ENCODE measurements around the gene MAMDC4.

The MAMDC4 gene

DNA sequence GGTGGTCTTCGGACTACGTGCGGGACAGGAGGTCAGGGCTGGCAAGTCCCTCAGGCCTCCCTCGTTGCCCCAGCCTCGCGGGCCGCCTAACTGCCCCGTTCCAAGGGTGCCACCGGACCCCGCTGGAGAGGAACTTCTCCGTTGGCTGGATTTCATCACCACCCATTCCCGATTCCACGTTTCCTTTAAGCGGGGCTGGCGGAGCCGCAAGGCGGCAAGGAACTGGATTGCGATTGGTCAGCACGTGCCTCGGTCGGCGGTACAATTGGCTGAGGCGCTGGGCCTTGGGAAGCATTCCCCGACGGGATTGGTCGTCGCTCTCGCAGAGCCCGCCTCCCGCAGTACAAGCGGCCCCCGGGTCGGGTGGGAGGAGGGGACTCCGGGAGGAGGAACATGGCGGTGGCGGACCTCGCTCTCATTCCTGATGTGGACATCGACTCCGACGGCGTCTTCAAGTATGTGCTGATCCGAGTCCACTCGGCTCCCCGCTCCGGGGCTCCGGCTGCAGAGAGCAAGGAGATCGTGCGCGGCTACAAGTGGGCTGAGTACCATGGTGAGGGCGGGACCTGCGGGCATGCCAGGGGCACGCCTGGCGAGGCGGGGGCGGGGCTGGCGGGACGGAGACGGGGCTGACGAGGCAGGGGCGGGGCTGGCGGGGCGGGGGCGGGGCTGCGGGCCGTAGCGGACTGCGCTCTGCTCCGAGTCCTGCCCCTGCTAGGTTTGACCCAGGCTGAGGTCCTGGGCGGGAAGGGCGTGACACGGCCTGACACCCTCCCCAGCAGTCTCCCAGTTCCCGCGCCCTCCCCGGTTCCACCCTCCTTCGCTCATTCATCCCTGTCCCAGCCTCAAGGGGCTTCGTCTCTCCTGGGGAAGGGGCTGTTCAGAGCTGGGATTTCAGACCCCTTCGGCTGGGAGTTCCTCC, 2.8 kb upstream of the MAMDC4 start, which contains the start of gene PHPT1:
TSS of gene PHPT1 (plus strand) at position 372 of the 922 bp plus-strand sequence. CDS start at position 394, 22 bp downstream.
- H3K4me1 ChIP-seq (ENCODE audit: control insufficient read depth in 2 of 2, insufficient read depth in 1 of 2, low read depth in 1 of 2, low read length in 2 of 2) = peaks cover 9 to 19% of the 10 kb centered on the region in 2 donors
- H3K9me3 ChIP-seq (replicated peaks in 1 of 2; ENCODE audit: control insufficient read depth in 2 of 2, insufficient read depth in 1 of 2, low read depth in 1 of 2, low read length in 2 of 2) = peaks cover 0 to 6% of the 10 kb centered on the region in 2 donors
- peak within 1 kb of the TSS; percentile 100 for H2AK5ac ChIP-seq (ENCODE audit: low read depth, low read length)
- H2BK5ac ChIP-seq (ENCODE audit: low read length) = peak within 1 kb of the TSS; percentile 99
- peak within 1 kb of the TSS; percentile 99 for H3K23ac ChIP-seq (ENCODE audit: low read depth, low read length, poor library complexity)
- peak within 1 kb of the TSS; percentile 95 for H3K9ac ChIP-seq (ENCODE audit: low read depth, low read length, poor library complexity)
- peak within 1 kb of the TSS; percentile 37 for H3K4ac ChIP-seq (ENCODE audit: low read length)
- peak; percentile 98 for DNase-seq (ENCODE audit: low spot score)
- peak within 1 kb of the TSS; percentile 96 for H2BK15ac ChIP-seq (ENCODE audit: low read length)
- H4K91ac ChIP-seq (ENCODE audit: low read depth, low read length, poor library complexity) = no peak within 1 kb of the TSS
- H2BK12ac ChIP-seq (ENCODE audit: low read length) = peak within 1 kb of the TSS; percentile 90
- peak within 1 kb of the TSS; percentile 96 for H3K4me3 ChIP-seq (ENCODE audit: low read length in 2 of 2)
- H4K8ac ChIP-seq (ENCODE audit: low read depth, low read length) = peak within 1 kb of the TSS; percentile 43
- peak within 1 kb of the TSS; percentile 98 for H3K14ac ChIP-seq (ENCODE audit: low read length)
- H3K79me1 ChIP-seq (ENCODE audit: low read depth, low read length) = peaks cover 24% of the 10 kb centered on the region
- H3K4me2 ChIP-seq (ENCODE audit: insufficient read depth, low read length, poor library complexity, severe bottlenecking) = peak within 1 kb of the TSS; percentile 98
- H3K18ac ChIP-seq (ENCODE audit: low read length) = peak within 1 kb of the TSS; percentile 100
- H2BK120ac ChIP-seq (ENCODE audit: low read depth, low read length) = peak within 1 kb of the TSS; percentile 96
- H3K27ac ChIP-seq (replicated peaks; ENCODE audit: low read length) = peak within 1 kb of the TSS; percentile 98
- peaks cover 16 to 26% of the 10 kb centered on the region in 2 donors for H3K36me3 ChIP-seq (replicated peaks in 1 of 2; ENCODE audit: control insufficient read depth in 2 of 2, insufficient read depth in 2 of 2, low read length in 2 of 2)
- peak within 1 kb of the TSS; percentile 97 for H2AFZ ChIP-seq (ENCODE audit: low read length)
- no CpG with 5 or more reads among the region's 77 CpGs for WGBS, 2 donors (ENCODE audit: extremely low coverage in 2 of 2, insufficient read length in 2 of 2, insufficient replicate concordance in 1 of 2)
- peaks cover 0 to 15% (median 11%) of the 10 kb centered on the region in 3 experiments for H3K27me3 ChIP-seq (ENCODE audit: control insufficient read depth in 3 of 3, insufficient read depth in 3 of 3, low read depth in 1 of 3, low read length in 3 of 3)

DNA sequence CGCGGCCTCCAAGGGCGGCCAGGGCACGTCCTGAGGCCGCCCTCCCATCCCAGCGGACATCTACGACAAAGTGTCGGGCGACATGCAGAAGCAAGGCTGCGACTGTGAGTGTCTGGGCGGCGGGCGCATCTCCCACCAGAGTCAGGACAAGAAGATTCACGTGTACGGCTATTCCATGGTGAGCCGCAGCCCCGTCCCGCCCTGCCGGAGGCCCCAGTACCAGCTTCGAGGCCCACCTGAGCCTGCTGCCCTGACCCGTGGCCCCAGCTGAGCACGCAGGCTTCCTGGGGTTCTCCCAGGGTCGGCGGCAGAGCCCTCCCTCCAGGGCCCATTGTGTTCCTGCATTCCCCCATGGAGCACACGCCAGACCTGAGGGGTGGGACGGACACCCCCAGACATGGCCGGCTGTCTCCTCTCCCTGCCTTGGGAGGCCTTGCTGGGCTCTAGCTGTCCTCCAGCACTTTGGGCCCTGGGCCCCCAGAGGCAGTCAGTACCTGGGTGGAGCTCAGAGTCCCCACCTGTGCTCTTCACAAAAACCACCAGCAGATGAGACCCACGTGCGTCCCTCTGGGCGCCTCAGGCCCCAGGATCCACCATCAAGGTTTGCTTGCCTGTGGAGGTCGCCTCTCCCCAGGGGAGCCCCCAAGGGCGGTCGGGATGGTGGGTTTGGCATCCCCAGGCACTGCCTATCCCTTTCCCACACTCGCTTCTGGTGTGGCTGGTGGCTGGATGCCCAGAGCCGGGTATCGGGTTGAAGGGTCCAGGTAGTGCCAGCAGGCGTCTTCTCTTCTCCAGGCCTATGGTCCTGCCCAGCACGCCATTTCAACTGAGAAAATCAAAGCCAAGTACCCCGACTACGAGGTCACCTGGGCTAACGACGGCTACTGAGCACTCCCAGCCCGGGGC, 1.9 kb upstream of the MAMDC4 start:
- Histone ChIP-seq H2AFZ (ENCODE audit: low read length) (no peak overlapping the region), H3K23ac (ENCODE audit: low read depth, low read length, poor library complexity) (peak overlapping the region; percentile 97), H3K36me3 (replicated peaks in 1 of 2; ENCODE audit: control insufficient read depth in 2 of 2, insufficient read depth in 2 of 2, low read length in 2 of 2) (peaks cover 16 to 26% of the 10 kb centered on the region in 2 donors), H3K4me1 (ENCODE audit: control insufficient read depth in 2 of 2, insufficient read depth in 1 of 2, low read depth in 1 of 2, low read length in 2 of 2) (peaks cover 9 to 19% of the 10 kb centered on the region in 2 donors), H3K27me3 (ENCODE audit: control insufficient read depth in 3 of 3, insufficient read depth in 3 of 3, low read depth in 1 of 3, low read length in 3 of 3) (peaks cover 0 to 15% (median 11%) of the 10 kb centered on the region in 3 experiments), H2BK5ac (ENCODE audit: low read length) (peak overlapping the region; percentile 84), H4K8ac (ENCODE audit: low read depth, low read length) (no peak overlapping the region), H2AK5ac (ENCODE audit: low read depth, low read length) (peak overlapping the region; percentile 100), H3K9me3 (replicated peaks in 1 of 2; ENCODE audit: control insufficient read depth in 2 of 2, insufficient read depth in 1 of 2, low read depth in 1 of 2, low read length in 2 of 2) (peaks cover 0 to 6% of the 10 kb centered on the region in 2 donors), H2BK120ac (ENCODE audit: low read depth, low read length) (peak overlapping the region; percentile 5), H3K18ac (ENCODE audit: low read length) (peak overlapping the region; percentile 78), H3K14ac (ENCODE audit: low read length) (peak overlapping the region; percentile 21), H2BK12ac (ENCODE audit: low read length) (peak overlapping the region; percentile 4), H3K27ac (replicated peaks; ENCODE audit: low read length) (peak overlapping the region; percentile 63), H2BK15ac (ENCODE audit: low read length) (peak overlapping the region; percentile 96), H3K4me3 (ENCODE audit: low read length in 2 of 2) (peak overlapping the region; percentile 86 to 96), H3K9ac (ENCODE audit: low read depth, low read length, poor library complexity) (peak overlapping the region; percentile 88), H3K79me1 (ENCODE audit: low read depth, low read length) (peaks cover 23% of the 10 kb centered on the region), H3K4me2 (ENCODE audit: insufficient read depth, low read length, poor library complexity, severe bottlenecking) (peak overlapping the region; percentile 86), H4K91ac (ENCODE audit: low read depth, low read length, poor library complexity) (no peak overlapping the region), H3K4ac (ENCODE audit: low read length) (peak overlapping the region; percentile 37)
- WGBS, 2 donors (ENCODE audit: extremely low coverage in 2 of 2, insufficient read length in 2 of 2, insufficient replicate concordance in 1 of 2) = no CpG with 5 or more reads among the region's 43 CpGs
- DNase-seq (ENCODE audit: low spot score) = peak; percentile 46

DNA sequence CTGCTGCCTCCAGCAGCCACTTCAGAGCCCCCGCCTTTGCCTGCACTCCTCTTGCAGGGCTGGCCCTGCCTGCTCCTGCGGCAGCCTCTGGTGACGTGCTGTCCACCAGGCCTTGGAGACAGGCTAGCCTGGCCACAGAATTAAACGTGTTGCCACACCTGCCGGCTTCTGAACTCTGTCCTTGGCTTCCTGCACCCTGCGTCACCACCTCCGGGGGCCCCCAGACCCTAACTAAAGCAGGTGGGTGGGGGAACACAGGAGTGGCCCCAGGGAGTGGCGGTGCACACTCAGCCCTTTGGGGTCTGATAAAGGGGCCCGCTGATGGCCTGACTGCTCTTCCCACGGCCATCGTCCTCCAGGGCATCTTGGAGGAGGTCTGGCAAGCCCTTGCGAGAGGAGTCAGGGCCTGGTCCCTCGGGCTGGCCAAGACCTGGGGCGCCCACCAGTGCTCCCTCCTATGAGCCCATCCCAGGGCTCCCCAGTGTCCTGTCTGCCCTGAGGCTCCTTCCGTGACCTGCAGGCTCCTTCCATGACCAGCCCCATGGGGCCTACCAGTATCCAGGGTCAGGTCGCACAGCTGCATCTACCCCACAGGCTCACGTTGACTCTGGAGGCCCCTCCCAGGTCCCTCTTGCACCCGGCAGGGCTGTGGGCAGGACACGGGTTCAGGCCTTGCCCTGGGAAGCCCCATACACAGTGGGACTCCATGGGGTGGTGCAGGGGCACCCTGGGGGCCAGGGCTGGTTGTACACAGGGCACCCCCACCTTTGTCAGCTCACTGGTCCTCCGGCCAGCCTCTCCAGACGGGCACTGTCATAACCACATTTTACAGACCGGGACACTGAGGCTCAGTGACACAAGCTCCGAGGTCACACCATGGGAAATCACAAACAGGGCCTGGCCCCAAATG, 1.0 kb upstream of the MAMDC4 start:
- H3K4ac ChIP-seq (ENCODE audit: low read length) = no peak overlapping the region
- peak overlapping the region; percentile 100 for H2AK5ac ChIP-seq (ENCODE audit: low read depth, low read length)
- H3K27ac ChIP-seq (replicated peaks; ENCODE audit: low read length) = no peak overlapping the region
- peak overlapping the region; percentile 84 for H2BK5ac ChIP-seq (ENCODE audit: low read length)
- H2AFZ ChIP-seq (ENCODE audit: low read length) = no peak overlapping the region
- no peak overlapping the region for H3K9ac ChIP-seq (ENCODE audit: low read depth, low read length, poor library complexity)
- H2BK120ac ChIP-seq (ENCODE audit: low read depth, low read length) = peak overlapping the region; percentile 81
- peaks cover 0 to 10% (median 7%) of the 10 kb centered on the region in 3 experiments for H3K27me3 ChIP-seq (ENCODE audit: control insufficient read depth in 3 of 3, insufficient read depth in 3 of 3, low read depth in 1 of 3, low read length in 3 of 3)
- peaks cover 21% of the 10 kb centered on the region for H3K79me1 ChIP-seq (ENCODE audit: low read depth, low read length)
- H3K4me1 ChIP-seq (ENCODE audit: control insufficient read depth in 2 of 2, insufficient read depth in 1 of 2, low read depth in 1 of 2, low read length in 2 of 2) = peaks cover 9 to 19% of the 10 kb centered on the region in 2 donors
- H3K4me2 ChIP-seq (ENCODE audit: insufficient read depth, low read length, poor library complexity, severe bottlenecking) = no peak overlapping the region
- peak overlapping the region in 1 of 2 donors; percentile 96 for H3K4me3 ChIP-seq (ENCODE audit: low read length in 2 of 2)
- no peak overlapping the region for H4K8ac ChIP-seq (ENCODE audit: low read depth, low read length)
- no peak overlapping the region for H3K23ac ChIP-seq (ENCODE audit: low read depth, low read length, poor library complexity)
- no peak for DNase-seq (ENCODE audit: low spot score)
- WGBS, 2 donors (ENCODE audit: extremely low coverage in 2 of 2, insufficient read length in 2 of 2, insufficient replicate concordance in 1 of 2) = no CpG with 5 or more reads among the region's 23 CpGs
- H2BK15ac ChIP-seq (ENCODE audit: low read length) = no peak overlapping the region
- no peak overlapping the region for H2BK12ac ChIP-seq (ENCODE audit: low read length)
- H3K18ac ChIP-seq (ENCODE audit: low read length) = no peak overlapping the region
- peaks cover 16 to 26% of the 10 kb centered on the region in 2 donors for H3K36me3 ChIP-seq (replicated peaks in 1 of 2; ENCODE audit: control insufficient read depth in 2 of 2, insufficient read depth in 2 of 2, low read length in 2 of 2)
- H4K91ac ChIP-seq (ENCODE audit: low read depth, low read length, poor library complexity) = no peak overlapping the region
- no peak overlapping the region for H3K14ac ChIP-seq (ENCODE audit: low read length)
- peaks cover 0 to 5% of the 10 kb centered on the region in 2 donors for H3K9me3 ChIP-seq (replicated peaks in 1 of 2; ENCODE audit: control insufficient read depth in 2 of 2, insufficient read depth in 1 of 2, low read depth in 1 of 2, low read length in 2 of 2)
